GM18499 (cell line): ENCODE data around the gene ENAH.

Experiments used
- ATAC-seq: cut with Tn5 transposase; IDR thresholded peaks from one replicate; pipeline ENCODE4 v1.9.1; 2021; ENCODE audit warnings: moderate number of reproducible peaks; ENCODE audit not compliant: insufficient read depth, unreplicated experiment

The ENAH gene

DNA sequence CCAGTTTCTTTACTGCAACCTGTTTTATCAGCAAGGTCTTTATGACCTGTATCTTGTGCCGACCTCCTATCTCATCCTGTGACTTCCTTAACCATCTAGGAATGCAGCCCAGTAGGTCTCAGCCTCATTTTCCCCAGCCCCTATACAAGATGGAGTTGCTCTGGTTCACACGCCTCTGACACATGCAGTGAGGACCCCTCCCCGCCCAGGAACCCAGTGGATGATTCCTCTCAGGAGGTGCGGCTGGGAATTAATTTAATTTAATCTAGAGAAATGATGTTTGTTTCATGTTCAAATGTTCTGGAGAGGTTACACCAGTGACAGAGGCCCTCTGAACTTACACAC is 186.1 kb downstream of the ENAH start:
- no peak for ATAC-seq

DNA sequence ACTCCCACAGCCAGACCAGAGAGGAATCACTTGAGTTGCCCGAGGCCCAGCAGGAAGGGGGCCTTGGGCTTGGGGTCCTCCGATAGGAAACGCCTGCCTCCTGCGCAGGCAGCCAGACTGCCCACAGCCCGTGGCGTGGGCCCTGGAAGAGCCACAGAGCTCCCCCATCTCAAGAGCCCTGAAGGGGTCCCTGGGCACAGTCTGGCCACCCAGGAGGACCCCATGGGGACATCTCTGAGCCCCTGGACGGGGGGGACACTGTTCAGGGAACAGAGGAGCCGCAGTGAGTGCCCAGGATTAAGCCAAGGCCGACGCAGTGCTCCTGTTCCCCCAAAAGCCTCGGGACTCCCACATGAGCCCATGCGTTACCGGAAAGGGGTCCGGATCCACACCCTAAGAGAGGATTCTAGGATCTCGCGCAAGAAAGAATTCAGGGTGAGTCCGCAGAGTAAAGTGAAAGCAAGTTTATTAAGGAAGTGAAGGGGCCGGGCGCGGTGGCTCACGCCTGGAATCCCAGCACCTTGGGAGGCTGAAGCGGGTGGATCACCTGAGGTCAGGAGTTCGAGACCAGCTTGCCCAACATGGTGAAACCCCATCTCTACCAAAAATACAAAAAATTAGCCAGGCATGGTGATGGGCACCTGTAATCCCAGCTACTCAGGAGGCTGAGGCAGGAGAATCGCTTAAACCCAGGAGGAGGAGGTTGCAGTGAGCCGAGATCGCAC is 187.0 kb downstream of the ENAH start:
- ATAC-seq = no peak

DNA sequence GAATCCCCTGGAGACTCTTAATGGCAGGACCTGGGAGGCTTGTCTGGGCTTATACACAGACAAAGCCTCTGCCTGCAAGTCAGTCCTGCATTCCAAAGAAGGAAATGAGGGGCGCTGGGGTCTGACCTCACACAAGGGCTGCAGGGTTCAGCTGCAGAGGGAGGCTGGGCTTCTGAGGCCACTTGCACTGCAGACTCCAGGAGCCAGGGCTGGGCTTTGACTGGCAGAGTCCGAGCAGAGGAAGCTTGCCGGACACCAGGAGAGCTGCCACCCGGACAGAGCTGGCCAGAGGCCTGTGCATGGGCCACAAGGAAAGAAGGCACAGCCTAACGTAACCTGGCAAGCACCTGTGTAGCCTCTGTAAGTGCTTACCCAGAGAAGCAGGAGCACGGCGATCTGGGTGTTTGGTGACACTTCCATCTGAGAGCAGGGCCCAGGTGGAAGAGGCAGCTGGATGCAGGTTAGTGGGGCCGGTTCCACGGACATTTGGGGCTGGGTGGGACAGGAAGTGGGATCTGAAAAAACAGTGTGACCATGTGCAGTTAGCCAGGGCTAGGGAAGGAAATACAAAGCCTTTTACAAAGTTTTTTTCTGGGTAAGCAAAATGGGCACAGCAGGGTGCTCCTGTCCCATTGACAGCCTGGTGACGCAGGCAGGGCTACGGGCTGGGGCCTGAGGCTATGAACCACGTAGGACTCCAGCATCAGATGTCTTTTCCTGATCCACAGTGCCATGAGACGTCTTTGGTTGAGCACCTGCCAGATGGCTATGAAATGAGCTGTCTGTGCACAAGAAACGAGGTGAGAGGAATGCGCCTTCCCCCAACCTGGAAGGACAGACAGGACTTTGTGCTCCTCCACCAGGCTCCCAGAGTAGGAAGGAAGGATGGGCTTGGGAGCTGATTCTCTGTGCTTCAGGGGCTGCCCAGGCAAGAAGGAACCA is 187.8 kb downstream of the ENAH start:
- no peak for ATAC-seq

DNA sequence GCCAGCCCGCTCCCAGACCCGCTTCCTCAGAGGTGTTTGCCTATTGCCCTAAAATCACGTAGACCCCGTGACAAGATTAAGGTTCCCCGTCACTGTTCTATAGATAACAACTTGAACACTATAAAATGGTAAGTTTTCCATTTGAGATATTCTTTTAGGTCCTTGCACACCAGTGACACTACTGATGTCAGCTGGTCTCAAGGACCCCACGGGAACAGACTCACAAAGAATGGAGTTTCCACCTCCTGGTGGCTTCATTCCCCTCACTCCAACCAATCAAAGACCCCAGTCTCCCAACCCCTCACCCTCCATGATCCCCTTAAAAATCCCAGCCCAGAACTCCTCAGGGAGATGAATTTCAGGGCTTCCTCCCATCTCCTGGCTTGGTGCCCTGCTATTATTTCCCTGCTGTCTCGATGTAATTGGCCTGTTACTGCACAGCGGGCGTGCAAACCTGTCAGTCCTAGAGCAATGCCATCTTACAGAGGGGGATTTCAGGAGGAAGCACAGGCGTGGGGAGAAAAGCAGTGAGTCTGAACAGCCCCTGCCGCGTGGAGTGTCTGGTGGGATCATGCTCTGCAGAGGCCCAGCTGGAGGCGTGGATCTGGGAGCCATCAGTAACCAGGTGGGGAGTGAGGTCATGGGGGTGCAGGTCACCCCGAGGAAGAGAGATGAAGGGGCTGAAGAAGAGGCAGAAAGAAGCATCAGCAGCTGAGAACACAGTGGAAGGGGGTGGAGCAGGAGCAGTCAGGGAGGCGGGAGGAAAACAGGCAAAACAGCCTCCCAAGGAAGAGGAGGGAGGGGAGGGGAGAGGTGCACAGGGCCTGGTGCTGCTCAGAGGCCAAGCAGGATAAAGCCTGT is 190.0 kb downstream of the ENAH start:
- no peak for ATAC-seq

DNA sequence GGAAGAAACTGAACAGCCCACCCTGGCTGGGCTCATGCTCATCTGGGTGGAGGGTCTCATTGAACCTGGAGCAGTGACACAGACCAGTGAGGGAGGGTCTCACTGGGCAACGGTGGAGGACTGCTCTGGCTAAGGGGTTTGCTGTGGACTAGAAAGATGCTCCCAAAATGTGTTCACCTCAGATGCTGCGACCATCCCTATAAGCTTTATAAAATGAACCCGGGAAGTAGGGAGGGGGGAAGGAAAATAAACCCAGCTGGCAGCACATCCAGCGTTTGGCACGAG is 190.6 kb downstream of the ENAH start:
- no peak for ATAC-seq

DNA sequence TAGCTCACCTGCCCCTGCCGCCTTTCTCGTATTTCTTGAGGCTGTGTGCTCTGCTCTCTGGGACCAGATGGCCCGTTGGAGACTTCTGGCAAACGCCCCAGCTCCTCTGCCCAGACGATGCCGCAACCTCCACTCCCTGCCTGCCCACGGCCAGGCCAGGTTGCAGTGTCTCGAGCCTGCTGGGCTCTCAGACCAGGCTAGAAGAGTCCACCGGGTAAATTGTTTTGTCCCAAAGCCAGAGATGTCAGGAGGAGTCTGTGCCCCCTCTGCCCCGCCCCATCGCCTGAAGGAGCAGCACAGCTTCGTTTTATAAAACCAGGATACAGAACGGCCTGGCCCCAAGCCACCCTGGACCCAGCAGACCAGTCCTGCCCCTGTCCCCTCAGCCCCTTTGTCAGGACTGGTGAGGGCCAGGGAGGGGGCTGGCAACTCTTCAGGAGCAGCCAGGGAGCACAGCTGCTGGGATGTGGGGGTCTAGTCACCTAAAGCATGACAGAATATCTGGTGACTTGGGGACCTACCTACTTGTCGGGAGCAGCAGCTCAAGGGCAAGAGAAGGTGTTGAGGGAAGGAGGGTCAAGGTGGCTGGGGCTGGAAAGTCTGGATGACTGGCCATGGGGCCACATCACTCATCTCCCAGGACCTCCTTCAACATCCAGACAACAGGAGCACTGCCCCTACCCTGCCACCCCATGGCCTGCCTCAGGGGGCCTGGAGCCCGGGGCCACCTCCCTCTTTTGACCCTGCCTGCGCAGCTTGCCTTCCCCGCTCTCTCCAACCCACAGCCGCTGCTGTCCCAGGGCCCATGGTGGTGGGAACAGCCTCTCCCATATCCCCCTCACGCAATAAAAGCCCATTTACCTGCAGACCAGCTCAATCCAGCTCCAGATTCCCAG is 191.1 kb downstream of the ENAH start:
- no peak for ATAC-seq

GRCh38 chr1:225460737-225461532 is 192.0 kb downstream of the ENAH start:
- ATAC-seq = no peak

GRCh38 chr1:225460021-225460736 is 192.7 kb downstream of the ENAH start:
- ATAC-seq = no peak

DNA sequence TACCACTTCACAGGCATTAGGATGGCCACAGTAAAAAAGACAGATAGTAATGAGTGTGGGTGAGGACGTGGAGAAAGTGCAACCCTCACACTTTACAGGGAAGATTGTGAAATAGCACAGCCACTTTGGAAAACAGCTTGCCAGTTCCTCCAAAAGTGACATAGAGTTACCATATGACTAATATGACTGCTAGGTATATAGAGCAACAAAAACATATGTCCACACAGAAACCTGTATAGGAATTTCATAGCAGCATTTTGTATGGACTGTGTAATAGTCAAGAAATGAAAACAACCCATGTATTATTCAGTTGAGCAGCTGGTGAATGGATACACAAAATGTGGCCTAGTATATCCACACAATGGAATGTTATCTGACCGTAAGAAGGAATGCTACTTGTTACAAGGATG is 194.7 kb downstream of the ENAH start:
- no peak for ATAC-seq

DNA sequence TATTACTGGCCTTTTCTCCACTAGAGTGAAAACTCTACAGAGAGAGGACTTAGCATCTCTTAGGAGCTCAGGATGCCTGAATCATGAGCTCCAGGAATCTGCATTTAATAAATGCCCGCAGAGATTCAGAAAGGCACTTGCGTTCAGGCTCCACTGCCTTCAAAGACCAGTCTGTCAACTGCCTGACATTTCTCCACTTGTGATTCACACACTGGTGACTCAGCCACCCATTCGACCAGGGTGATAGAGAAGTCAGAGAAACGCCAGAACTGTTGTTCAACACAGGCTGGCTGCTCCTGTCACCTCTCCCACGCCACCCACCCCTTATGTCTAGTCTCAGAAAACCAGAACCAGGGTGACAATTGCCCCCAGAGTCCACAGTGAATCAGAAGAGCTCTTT is 198.2 kb downstream of the ENAH start:
- ATAC-seq = no peak

DNA sequence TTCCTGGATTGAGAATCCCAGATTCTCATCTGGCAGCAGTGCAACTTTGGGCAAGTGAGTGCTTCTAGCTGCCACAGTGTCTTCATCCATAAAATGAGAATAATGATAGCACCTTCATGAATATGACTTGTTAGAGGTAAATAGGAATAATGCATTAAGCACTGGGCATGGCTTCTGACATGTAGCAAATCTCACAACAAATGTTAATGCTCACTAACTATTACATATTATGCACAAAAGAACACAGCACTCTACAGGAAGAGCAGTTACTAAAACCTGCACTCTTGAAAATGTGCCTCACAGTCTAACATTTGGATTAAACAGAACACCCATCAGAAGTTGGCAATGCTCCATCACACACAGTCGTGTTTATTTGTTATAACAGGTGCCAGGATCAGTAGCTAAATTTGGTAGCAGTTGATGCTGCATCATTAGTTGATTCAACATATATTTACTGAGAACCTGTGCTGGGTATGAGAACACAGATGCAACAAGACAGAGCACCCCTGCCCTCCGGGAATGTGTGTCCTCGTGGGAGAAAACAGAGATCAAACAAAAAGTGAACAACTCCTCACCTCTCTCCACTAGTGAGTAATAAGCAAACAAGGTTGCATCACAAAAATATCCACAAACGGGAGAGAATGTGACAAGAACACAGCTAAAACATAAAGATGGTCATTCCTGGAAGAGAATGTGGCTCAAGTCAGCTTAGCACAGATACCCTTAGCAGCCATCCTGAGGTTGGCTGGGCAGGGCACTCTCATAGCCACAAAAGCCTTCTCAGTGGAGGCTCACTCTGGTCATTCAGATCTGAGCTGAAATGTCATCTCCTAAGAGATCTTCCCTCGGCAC is 198.9 kb downstream of the ENAH start:
- no peak for ATAC-seq

GRCh38 chr1:225451840-225452515 is 200.9 kb downstream of the ENAH start:
- ATAC-seq = no peak

DNA sequence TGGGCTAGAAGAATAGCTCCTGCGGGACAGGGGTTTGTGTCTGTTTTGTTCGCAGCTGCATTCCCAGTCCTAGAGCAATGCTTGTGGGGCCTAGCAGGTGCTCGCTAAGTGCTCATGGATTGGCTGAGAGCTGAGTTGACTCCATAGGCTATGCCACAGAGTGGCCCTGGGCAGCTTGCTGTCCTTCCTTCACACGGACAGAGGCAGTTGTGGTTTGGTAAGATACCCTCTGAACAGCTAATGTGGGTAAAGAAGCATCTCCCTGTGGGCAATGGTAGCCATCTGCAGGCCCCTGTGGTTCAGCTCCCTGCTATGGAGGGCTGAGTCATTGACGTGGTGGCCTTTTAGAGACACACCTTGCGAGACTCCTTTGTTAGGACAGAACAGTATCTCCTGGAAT is 201.6 kb downstream of the ENAH start:
- no peak for ATAC-seq

DNA sequence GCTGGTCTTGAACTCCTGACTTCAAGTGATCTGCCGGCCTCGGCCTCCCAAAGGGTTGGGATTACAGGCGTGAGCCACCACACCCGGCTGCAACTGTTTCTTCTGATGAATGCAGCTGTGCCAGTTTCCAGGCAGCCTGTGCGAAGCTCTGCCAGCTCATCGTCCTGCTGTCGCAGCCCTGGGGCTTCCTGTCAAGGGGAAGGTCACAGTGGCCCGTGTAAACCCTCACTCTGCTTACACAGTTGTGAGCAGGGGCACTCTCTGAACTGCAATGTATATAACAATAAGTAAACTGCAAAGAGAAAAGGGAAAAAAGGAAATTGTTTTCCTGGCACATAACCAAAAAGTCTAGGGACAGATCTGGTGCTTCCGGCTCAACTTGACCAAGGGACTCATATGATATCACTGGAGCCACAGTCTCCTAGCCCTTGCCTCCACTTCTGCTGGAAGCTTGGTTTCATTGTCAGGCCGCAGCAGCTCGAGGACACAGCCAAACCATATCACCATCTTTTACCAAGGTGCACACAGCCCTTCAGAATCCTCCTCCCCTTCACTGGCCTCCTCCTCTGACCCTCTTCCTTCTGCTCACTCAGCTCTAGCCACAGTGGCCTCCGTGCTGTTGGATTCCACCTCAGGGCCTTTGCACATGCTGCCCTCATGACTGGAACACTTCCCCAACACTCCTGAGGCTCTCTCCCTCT is 202.3 kb downstream of the ENAH start:
- ATAC-seq = no peak

DNA sequence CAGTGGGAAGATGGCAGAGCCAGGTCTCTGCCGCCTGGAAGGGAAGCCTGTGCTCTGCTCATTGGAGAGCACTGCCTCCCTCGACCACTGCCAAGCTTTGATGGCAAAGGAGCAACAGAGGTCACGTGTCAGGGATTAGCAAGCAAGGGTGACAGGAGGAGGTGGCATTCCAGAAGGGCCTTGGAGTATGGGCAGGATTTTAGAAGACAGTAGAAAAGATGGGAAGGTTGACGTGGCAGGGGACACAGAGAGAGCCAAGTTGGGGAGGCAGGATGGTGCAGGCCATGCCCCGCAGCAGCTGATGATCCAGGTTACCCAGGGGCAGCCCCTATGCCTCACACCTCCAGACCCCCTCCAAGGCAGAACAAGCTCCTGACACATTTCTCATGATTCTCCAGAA is 203.1 kb downstream of the ENAH start:
- ATAC-seq = no peak

- no peak for ATAC-seq
Measured at GRCh38 chr1:225449261-225449660, 203.7 kb downstream of the ENAH start.
